ENCODE measurements around the gene MCC. TPM values are rescaled to one million over a fixed set of nuclear protein-coding genes. Genes with fewer than 3 reads are reported as not detected.

MCC gene
- total RNA-seq, 5 donors from 2014 or later (not counting 1 experiment from before 2014, with no cell fraction given): 2.6 to 8.3 (median 6.3) TPM

- H3K27me3 Mint-ChIP-seq: no peaks in the 10 kb centered on the region
- no peak overlapping the region for H3K4me3 ChIP-seq (ENCODE audit: control insufficient read depth in 1 of 2, extremely low read depth in 1 of 2, low read length in 1 of 2)
- ChIA-PET POLR2A (no interaction called here), CTCF (interaction anchor here (0.5 to 1.6 kb wide), 4 partner anchors 22 to 612 kb away, joined by 3 to 9 read pairs (median 5); no protein-coding TSS in a partner anchor)
- H3K36me3 Mint-ChIP-seq: peaks cover 37% of the 10 kb centered on the region
- no peak overlapping the region for H3K27ac ChIP-seq (ENCODE audit: low read length)
- H3K27ac Mint-ChIP-seq: no peak overlapping the region
- H3K36me3 ChIP-seq (ENCODE audit: control insufficient read depth in 2 of 2, extremely low read depth in 1 of 2, insufficient read depth in 1 of 2, low read length in 1 of 2): peaks cover 0 to 55% of the 10 kb centered on the region in 2 donors
- H3K4me1 Mint-ChIP-seq: peaks cover 20 to 32% (median 29%) of the 10 kb centered on the region in 3 donors
- H3K9me3 Mint-ChIP-seq: no peaks in the 10 kb centered on the region
- no peaks in the 10 kb centered on the region for H3K9me3 ChIP-seq
- no peak for ATAC-seq (replicated peaks in 1 of 4)
- H3K4me3 Mint-ChIP-seq: no peak overlapping the region
- DNase-seq: no peak
- H3K27me3 ChIP-seq (replicated peaks in 1 of 2; ENCODE audit: control insufficient read depth in 2 of 2, extremely low read depth in 1 of 2, insufficient read depth in 2 of 2, low read length in 1 of 2): no peaks in the 10 kb centered on the region
- peaks cover 2 to 10% of the 10 kb centered on the region in 2 experiments for H3K4me1 ChIP-seq (ENCODE audit: control insufficient read depth in 1 of 2, extremely low read depth in 1 of 2, insufficient read depth in 2 of 2, low read length in 2 of 2)
- WGBS (ENCODE audit: insufficient coverage): no CpG with 5 or more reads among the region's 2 CpGs
Measured at GRCh38 chr5:113000466-113000865, 487.8 kb downstream of the MCC start.

GRCh38 chr5:112998296-112998695 lies 490.0 kb downstream of the MCC start:
- Histone ChIP-seq H3K4me1 (ENCODE audit: control insufficient read depth in 1 of 2, extremely low read depth in 1 of 2, insufficient read depth in 2 of 2, low read length in 2 of 2) (peaks cover 2 to 10% of the 10 kb centered on the region in 2 experiments), H3K4me3 (ENCODE audit: control insufficient read depth in 1 of 2, extremely low read depth in 1 of 2, low read length in 1 of 2) (no peak overlapping the region), H3K9me3 (no peaks in the 10 kb centered on the region), H3K36me3 (ENCODE audit: control insufficient read depth in 2 of 2, extremely low read depth in 1 of 2, insufficient read depth in 1 of 2, low read length in 1 of 2) (peaks cover 0 to 54% of the 10 kb centered on the region in 2 donors), H3K27ac (ENCODE audit: low read length) (no peak overlapping the region), H3K27me3 (replicated peaks in 1 of 2; ENCODE audit: control insufficient read depth in 2 of 2, extremely low read depth in 1 of 2, insufficient read depth in 2 of 2, low read length in 1 of 2) (no peaks in the 10 kb centered on the region)
- Mint-ChIP-seq H3K27ac (no peak overlapping the region), H3K9me3 (no peaks in the 10 kb centered on the region), H3K27me3 (no peaks in the 10 kb centered on the region), H3K4me3 (no peak overlapping the region), H3K36me3 (peaks cover 32% of the 10 kb centered on the region), H3K4me1 (peaks cover 20 to 29% (median 29%) of the 10 kb centered on the region in 3 donors)
- ChIA-PET POLR2A (no interaction called here), CTCF (interaction anchor here (0.5 to 5.0 kb wide), 7 partner anchors 8 to 608 kb away, joined by 3 to 117 read pairs (median 7); no protein-coding TSS in a partner anchor)
- DNase-seq (no peak), ATAC-seq (replicated peaks in 1 of 4) (no peak)
- no CpG with 5 or more reads among the region's 4 CpGs for WGBS (ENCODE audit: insufficient coverage)

- POLR2A ChIA-PET: interaction anchor here (0.5 to 1.0 kb wide), 5 partner anchors 16 to 593 kb away, joined by 3 to 5 read pairs (median 4); no protein-coding TSS in a partner anchor
- H3K36me3 Mint-ChIP-seq: peaks cover 32% of the 10 kb centered on the region
- no peak overlapping the region for H3K27ac Mint-ChIP-seq
Measured at GRCh38 chr5:112996830-112997374, 491.4 kb downstream of the MCC start.

GRCh38 chr5:112995764-112996618 lies 492.3 kb downstream of the MCC start:
- no peaks in the 10 kb centered on the region for H3K27me3 ChIP-seq (replicated peaks in 1 of 2; ENCODE audit: control insufficient read depth in 2 of 2, extremely low read depth in 1 of 2, insufficient read depth in 2 of 2, low read length in 1 of 2)
- CTCF ChIA-PET: interaction anchor here (0.6 to 5.0 kb wide), 70 partner anchors 9 to 668 kb away, joined by 3 to 117 read pairs (median 4); partner anchors contain the start of genes DCP2 (in 2 of the 2) and YTHDC2 (in 1 of the 2)
- peaks cover 2 to 10% of the 10 kb centered on the region in 2 experiments for H3K4me1 ChIP-seq (ENCODE audit: control insufficient read depth in 1 of 2, extremely low read depth in 1 of 2, insufficient read depth in 2 of 2, low read length in 2 of 2)
- peak overlapping the region in 1 of 2 donors; percentile 33 for H3K27ac Mint-ChIP-seq
- DNase-seq (peak; percentile 39 to 85 (median 69)), ATAC-seq (replicated peaks in 1 of 4) (peak; percentile 77 to 84 (median 81))
- H3K9me3 Mint-ChIP-seq: no peaks in the 10 kb centered on the region
- POLR2A ChIA-PET: interaction anchor here (0.5 to 1.0 kb wide), 7 partner anchors 16 to 334 kb away, joined by 3 to 5 read pairs (median 4); no protein-coding TSS in a partner anchor
- H3K4me3 Mint-ChIP-seq: no peak overlapping the region
- H3K27ac ChIP-seq (ENCODE audit: low read length): no peak overlapping the region
- H3K36me3 ChIP-seq (ENCODE audit: control insufficient read depth in 2 of 2, extremely low read depth in 1 of 2, insufficient read depth in 1 of 2, low read length in 1 of 2): peaks cover 0 to 41% of the 10 kb centered on the region in 2 donors
- no peak overlapping the region for H3K4me3 ChIP-seq (ENCODE audit: control insufficient read depth in 1 of 2, extremely low read depth in 1 of 2, low read length in 1 of 2)
- peaks cover 32 to 41% (median 40%) of the 10 kb centered on the region in 3 donors for H3K4me1 Mint-ChIP-seq
- no peaks in the 10 kb centered on the region for H3K27me3 Mint-ChIP-seq
- peaks cover 29% of the 10 kb centered on the region for H3K36me3 Mint-ChIP-seq
- H3K9me3 ChIP-seq: no peaks in the 10 kb centered on the region
- WGBS (ENCODE audit: insufficient coverage): no CpG with 5 or more reads among the region's 7 CpGs

More at GRCh38 chr5:112996830-112997374, 491.4 kb downstream of the MCC start:
- CTCF ChIA-PET: interaction anchor here (0.6 to 5.0 kb wide), 54 partner anchors 10 to 668 kb away, joined by 3 to 117 read pairs (median 5); partner anchors contain the start of genes DCP2 (in 2 of the 2) and YTHDC2 (in 1 of the 2)
- no peaks in the 10 kb centered on the region for H3K27me3 Mint-ChIP-seq
- H3K4me3 Mint-ChIP-seq: no peak overlapping the region
- Histone ChIP-seq H3K9me3 (no peaks in the 10 kb centered on the region), H3K4me1 (ENCODE audit: control insufficient read depth in 1 of 2, extremely low read depth in 1 of 2, insufficient read depth in 2 of 2, low read length in 2 of 2) (peaks cover 2 to 10% of the 10 kb centered on the region in 2 experiments), H3K27me3 (replicated peaks in 1 of 2; ENCODE audit: control insufficient read depth in 2 of 2, extremely low read depth in 1 of 2, insufficient read depth in 2 of 2, low read length in 1 of 2) (no peaks in the 10 kb centered on the region), H3K36me3 (ENCODE audit: control insufficient read depth in 2 of 2, extremely low read depth in 1 of 2, insufficient read depth in 1 of 2, low read length in 1 of 2) (peaks cover 0 to 50% of the 10 kb centered on the region in 2 donors), H3K4me3 (ENCODE audit: control insufficient read depth in 1 of 2, extremely low read depth in 1 of 2, low read length in 1 of 2) (no peak overlapping the region), H3K27ac (ENCODE audit: low read length) (no peak overlapping the region)
- ATAC-seq (replicated peaks in 1 of 4) (no peak), DNase-seq (no peak)
- peaks cover 23 to 35% (median 33%) of the 10 kb centered on the region in 3 donors for H3K4me1 Mint-ChIP-seq
- no peaks in the 10 kb centered on the region for H3K9me3 Mint-ChIP-seq
- WGBS (ENCODE audit: insufficient coverage): 92% methylated on average over 2 of the region's 4 CpGs

- no peaks in the 10 kb centered on the region for H3K9me3 Mint-ChIP-seq
- H3K27ac Mint-ChIP-seq: no peak overlapping the region
- Histone ChIP-seq H3K9me3 (no peaks in the 10 kb centered on the region), H3K4me3 (ENCODE audit: control insufficient read depth in 1 of 2, extremely low read depth in 1 of 2, low read length in 1 of 2) (no peak overlapping the region), H3K27me3 (replicated peaks in 1 of 2; ENCODE audit: control insufficient read depth in 2 of 2, extremely low read depth in 1 of 2, insufficient read depth in 2 of 2, low read length in 1 of 2) (no peaks in the 10 kb centered on the region), H3K36me3 (ENCODE audit: control insufficient read depth in 2 of 2, extremely low read depth in 1 of 2, insufficient read depth in 1 of 2, low read length in 1 of 2) (peaks cover 5 to 9% of the 10 kb centered on the region in 2 donors), H3K4me1 (ENCODE audit: control insufficient read depth in 1 of 2, extremely low read depth in 1 of 2, insufficient read depth in 2 of 2, low read length in 2 of 2) (peaks cover 3 to 8% of the 10 kb centered on the region in 2 experiments), H3K27ac (ENCODE audit: low read length) (no peak overlapping the region)
- DNase-seq (no peak), ATAC-seq (replicated peaks in 1 of 4) (no peak)
- H3K4me1 Mint-ChIP-seq: peaks cover 64 to 76% (median 76%) of the 10 kb centered on the region in 3 donors
- ChIA-PET CTCF (interaction anchor here (0.8 to 3.4 kb wide), 3 partner anchors 10 to 352 kb away, joined by 4 to 23 read pairs (median 14); no protein-coding TSS in a partner anchor), POLR2A (interaction anchor here (0.5 to 0.6 kb wide), 2 partner anchors 95 to 615 kb away, joined by 3 to 7 read pairs; no protein-coding TSS in a partner anchor)
- H3K36me3 Mint-ChIP-seq: peaks cover 55% of the 10 kb centered on the region
- WGBS (ENCODE audit: insufficient coverage): 100% methylated on average over 1 of the region's 4 CpGs
- H3K4me3 Mint-ChIP-seq: no peak overlapping the region
- no peaks in the 10 kb centered on the region for H3K27me3 Mint-ChIP-seq
Measured at GRCh38 chr5:112986224-112986623, 502.0 kb downstream of the MCC start.

GRCh38 chr5:112983363-112983762 lies 504.9 kb downstream of the MCC start:
- H3K9me3 ChIP-seq: no peaks in the 10 kb centered on the region
- no peak for DNase-seq
- no peaks in the 10 kb centered on the region for H3K27me3 ChIP-seq (replicated peaks in 1 of 2; ENCODE audit: control insufficient read depth in 2 of 2, extremely low read depth in 1 of 2, insufficient read depth in 2 of 2, low read length in 1 of 2)
- Mint-ChIP-seq H3K4me1 (peaks cover 64 to 75% (median 74%) of the 10 kb centered on the region in 3 donors), H3K27me3 (no peaks in the 10 kb centered on the region), H3K27ac (peak overlapping the region in 1 of 2 donors; percentile 1), H3K36me3 (peaks cover 33% of the 10 kb centered on the region), H3K4me3 (no peak overlapping the region), H3K9me3 (no peaks in the 10 kb centered on the region)
- POLR2A ChIA-PET: no interaction called here
- peaks cover 3 to 5% of the 10 kb centered on the region in 2 donors for H3K36me3 ChIP-seq (ENCODE audit: control insufficient read depth in 2 of 2, extremely low read depth in 1 of 2, insufficient read depth in 1 of 2, low read length in 1 of 2)
- no peak overlapping the region for H3K27ac ChIP-seq (ENCODE audit: low read length)
- no peak for ATAC-seq (replicated peaks in 1 of 4)
- H3K4me1 ChIP-seq (ENCODE audit: control insufficient read depth in 1 of 2, extremely low read depth in 1 of 2, insufficient read depth in 2 of 2, low read length in 2 of 2): peaks cover 7 to 21% of the 10 kb centered on the region in 2 experiments
- CTCF ChIA-PET: no interaction called here
- no peak overlapping the region for H3K4me3 ChIP-seq (ENCODE audit: control insufficient read depth in 1 of 2, extremely low read depth in 1 of 2, low read length in 1 of 2)
- WGBS (ENCODE audit: insufficient coverage): 100% methylated on average over 1 of the region's 2 CpGs
